NCI-H2029 (cell line): Measurements from ENCODE around the gene CCDC146.
A peak's percentile ranks its signal among the peaks of the same experiment; 100 is the strongest.
"Not testable (repeated sequence)": the region's sequence is repeated elsewhere in the genome, so short reads cannot be mapped to it uniquely, and the experiment has no call there.

Source experiments
- DNase-seq: peaks from one replicate; lab custom pipeline; 2025; lab: John Stamatoyannopoulos, UW

The CCDC146 gene

GRCh38 chr7:77247206-77247850 lies 124.9 kb downstream of the CCDC146 start:
- peak; percentile 58 for DNase-seq

GRCh38 chr7:77248154-77248553 lies 125.7 kb downstream of the CCDC146 start:
- DNase-seq = no peak

GRCh38 chr7:77252506-77252905 lies 130.1 kb downstream of the CCDC146 start:
- no peak for DNase-seq

- no peak for DNase-seq
Measured at GRCh38 chr7:77253151-77253550, 130.7 kb downstream of the CCDC146 start.

GRCh38 chr7:77254429-77254828 lies 132.0 kb downstream of the CCDC146 start:
- no peak for DNase-seq

GRCh38 chr7:77254915-77255314 lies 132.5 kb downstream of the CCDC146 start:
- DNase-seq = no peak

- DNase-seq = no peak
Measured at GRCh38 chr7:77258014-77258413, 135.6 kb downstream of the CCDC146 start.

GRCh38 chr7:77258593-77258992 lies 136.2 kb downstream of the CCDC146 start:
- DNase-seq = peak; percentile 74

GRCh38 chr7:77262316-77262715 lies 139.9 kb downstream of the CCDC146 start:
- DNase-seq = peak; percentile 21

- DNase-seq = no peak
Measured at GRCh38 chr7:77265666-77266065, 143.3 kb downstream of the CCDC146 start.

GRCh38 chr7:77266291-77266794 lies 143.9 kb downstream of the CCDC146 start:
- no peak for DNase-seq

- no peak for DNase-seq
Measured at GRCh38 chr7:77269360-77270093, 147.1 kb downstream of the CCDC146 start.

GRCh38 chr7:77270094-77270480 lies 147.7 kb downstream of the CCDC146 start:
- DNase-seq = no peak

- DNase-seq = no peak
Measured at GRCh38 chr7:77271766-77272165, 149.4 kb downstream of the CCDC146 start.

GRCh38 chr7:77275663-77276062 lies 153.2 kb downstream of the CCDC146 start:
- DNase-seq = not testable (repeated sequence)

- DNase-seq = no peak
Measured at GRCh38 chr7:77276120-77276519, 153.7 kb downstream of the CCDC146 start.

GRCh38 chr7:77281780-77282478 lies 159.5 kb downstream of the CCDC146 start:
- no peak for DNase-seq

- no peak for DNase-seq
Measured at GRCh38 chr7:77282897-77283296, 160.5 kb downstream of the CCDC146 start.

- DNase-seq = no peak
Measured at GRCh38 chr7:77284005-77284404, 161.6 kb downstream of the CCDC146 start.

GRCh38 chr7:77284616-77285015 lies 162.2 kb downstream of the CCDC146 start:
- DNase-seq = no peak

- no peak for DNase-seq
Measured at GRCh38 chr7:77288676-77289320, 166.4 kb downstream of the CCDC146 start.

GRCh38 chr7:77289387-77289786 lies 167.0 kb downstream of the CCDC146 start:
- no peak for DNase-seq
